K562 (cell line): Measurements from ENCODE around the gene FAM161A. TPM values are rescaled to one million over a fixed set of nuclear protein-coding genes. Genes with fewer than 3 reads are reported as not detected.

Experiments
- ATAC-seq: fragments of 200-7000 bp; cut with Tn5 transposase; 3 replicates; pipeline ENCODE4 v1.9.1; 2020; ENCODE audit warnings: moderate library complexity
- BruUV-seq: library from RNA; stranded (reverse); fragments of 400-500 nt; replicated peaks from 2 replicates; lab custom pipeline; 2021; lab: Mats Ljungman, UMichigan
- CTCF ChIA-PET: fragments of 300-600 bp; formaldehyde crosslinking; extraction: SDS; loops from one replicate; lab custom pipeline; 2021; ENCODE audit warnings: low intra/inter-chr PET ratio; lab: Yijun Ruan, JAX
- POLR2A ChIA-PET: fragments of 300-600, 350-650 bp; sonication (Branson Sonifier 250); formaldehyde crosslinking; extraction: SDS; loops from one replicate; lab custom pipeline; 2021; ENCODE audit warnings: antibody characterized with exemption, inconsistent platforms; lab: Yijun Ruan, JAX
- DNase-seq, 4 experiments: peaks; one replicate each; pipeline versions ENCODE4 v3.0.0 to v3.0.0-alpha.2; 2011 to 2018; ENCODE audit warnings: low spot score in 3 of 4, mixed read lengths in 3 of 4; ENCODE audit errors: extremely low read depth in 1 of 4
- FAIRE-seq: peaks from 2 replicates; lab custom pipeline; 2011; peaks lifted over from hg19 to GRCh38; lab: Jason Lieb, UNC
- H2AFZ ChIP-seq: 2 replicates; pipeline ENCODE4 v1.6.0; 2011; ENCODE audit warnings: low read depth, low read length, control low read depth, inconsistent platforms
- H3K27ac ChIP-seq: fragments of 200-600 bp; 3 replicates; pipeline ENCODE4 v1.8.0; 2011; ENCODE audit warnings: low read depth, mild to moderate bottlenecking, control low read depth, inconsistent platforms, low read length, moderate library complexity, mixed read lengths; ENCODE audit errors: extremely low read depth
- H3K27me3 ChIP-seq, 2 experiments: fragments of 300-600 bp in 1 of 2; 2 replicates in 1 of 2; 3 replicates in 1 of 2; pipeline versions ENCODE4 v1.6.0 to v1.8.0; 2011; ENCODE audit warnings: inconsistent platforms in 2 of 2, low read length in 2 of 2, mild to moderate bottlenecking in 1 of 2, mixed read lengths in 1 of 2, moderate library complexity in 1 of 2; ENCODE audit not compliant: control insufficient read depth in 2 of 2, insufficient read depth in 2 of 2
- H3K36me3 ChIP-seq: fragments of 300-600 bp; 3 replicates; pipeline ENCODE4 v1.8.0; 2011; ENCODE audit warnings: mild to moderate bottlenecking, low read length, inconsistent platforms; ENCODE audit not compliant: control insufficient read depth, insufficient read depth
- H3K4me1 ChIP-seq, 2 experiments: fragments of 200-600 bp in 1 of 2; replicated peaks in 1 of 2; 2 replicates in 1 of 2; 3 replicates in 1 of 2; pipeline versions ENCODE4 v1.5.1 to v1.8.0; 2011; ENCODE audit warnings: inconsistent platforms in 2 of 2, low read length in 2 of 2, mild to moderate bottlenecking in 1 of 2, mixed read lengths in 1 of 2, moderate library complexity in 1 of 2; ENCODE audit not compliant: control insufficient read depth in 2 of 2, insufficient read depth in 2 of 2
- H3K4me2 ChIP-seq: 2 replicates; pipeline ENCODE4 v1.6.1; 2011; ENCODE audit warnings: low read length, control low read depth, inconsistent platforms, mixed read lengths; ENCODE audit not compliant: insufficient read depth
- H3K4me3 ChIP-seq: fragments of 200-600 bp; sonication (generic), shearing (Covaris generic); 2 replicates; pipeline ENCODE4 v1.5.1; 2016; ENCODE audit warnings: control low read depth, inconsistent platforms
- H3K79me2 ChIP-seq: fragments of 200-600 bp; 3 replicates; pipeline ENCODE4 v1.8.0; 2011; ENCODE audit warnings: low read length, inconsistent platforms; ENCODE audit not compliant: control insufficient read depth, insufficient read depth
- H3K9ac ChIP-seq, 2 experiments: 2 replicates each; pipeline versions ENCODE4 v1.6.0 to v1.6.1; 2011; ENCODE audit warnings: low read depth in 2 of 2, low read length in 2 of 2, control low read depth in 1 of 2, inconsistent platforms in 1 of 2, mild to moderate bottlenecking in 1 of 2, mixed read lengths in 1 of 2; ENCODE audit not compliant: insufficient read depth in 1 of 2
- H3K9me1 ChIP-seq: one replicate; pipeline ENCODE4 v1.6.0; 2011; ENCODE audit warnings: inconsistent platforms, mild to moderate bottlenecking, low read length, moderate library complexity; ENCODE audit not compliant: control insufficient read depth, insufficient read depth
- H3K9me3 ChIP-seq: replicated peaks from 2 replicates; pipeline ENCODE4 v1.5.1; 2011; ENCODE audit warnings: low read depth, low read length, inconsistent platforms; ENCODE audit not compliant: control insufficient read depth, insufficient read depth
- H4K20me1 ChIP-seq: replicated peaks from 2 replicates; pipeline ENCODE4 v1.6.1; 2011; ENCODE audit warnings: low read length, inconsistent platforms, mixed read lengths; ENCODE audit not compliant: control insufficient read depth, insufficient read depth
- CBX3 ChIP-seq, 2 experiments: IDR thresholded peaks; 1 replicate in 1 of 2; 2 replicates in 1 of 2; pipeline ENCODE4 v1.6.1; 2012; ENCODE audit warnings: inconsistent platforms in 2 of 2, low read length in 2 of 2, borderline replicate concordance in 1 of 2, control low read depth in 1 of 2
- ELF2 ChIP-seq: fragments of 250-450 bp; sonication (Bioruptor Pico); IDR thresholded peaks from 2 replicates; pipeline ENCODE4 v1.5.0; 2021; ENCODE audit warnings: mild to moderate bottlenecking
- EP400 ChIP-seq: fragments of 450-650 bp; IDR thresholded peaks from 2 replicates; pipeline ENCODE4 v1.6.1; 2017; ENCODE audit warnings: antibody characterized with exemption, mild to moderate bottlenecking, moderate library complexity
- ETV1 ChIP-seq: fragments of 450-650 bp; conservative IDR thresholded peaks from 2 replicates; pipeline ENCODE4 v1.6.1; 2016; ENCODE audit warnings: missing genetic modification characterization, control low read depth, low read depth, missing compliant biosample characterization
- FOXK1 ChIP-seq: sonication (generic); formaldehyde crosslinking; IDR thresholded peaks from 2 replicates; pipeline ENCODE4 v1.8.0; 2022; ENCODE audit warnings: missing genetic modification reagents, mild to moderate bottlenecking, borderline replicate concordance
- FOXK2 ChIP-seq, 2 experiments: fragments of 450-650 bp; IDR thresholded peaks in 1 of 2; conservative IDR thresholded peaks in 1 of 2; 2 replicates each; pipeline ENCODE4 v1.6.1; 2016; ENCODE audit warnings: low read depth in 2 of 2, mild to moderate bottlenecking in 1 of 2
- GATAD2A ChIP-seq: fragments of 450-650 bp; IDR thresholded peaks from 2 replicates; pipeline ENCODE4 v1.6.1; 2017
- HES1 ChIP-seq: fragments of 450-650 bp; IDR thresholded peaks from 2 replicates; pipeline ENCODE4 v1.6.1; 2016; ENCODE audit warnings: low read depth, mild to moderate bottlenecking, moderate library complexity
- NFRKB ChIP-seq: fragments of 450-650 bp; IDR thresholded peaks from 2 replicates; pipeline ENCODE4 v1.6.1; 2016; ENCODE audit warnings: low read depth
- ZBTB33 ChIP-seq: sonication (generic); formaldehyde crosslinking; IDR thresholded peaks from 2 replicates; pipeline ENCODE4 v1.8.1; 2023; ENCODE audit warnings: mild to moderate bottlenecking, missing genetic modification reagents
- ZBTB40 ChIP-seq, 2 experiments: fragments of 450-650 bp in 1 of 2; sonication (generic) in 1 of 2; formaldehyde crosslinking in 1 of 2; IDR thresholded peaks; 2 replicates each; pipeline versions ENCODE4 v1.7.1 to v1.9.0; 2016 to 2022; ENCODE audit warnings: inconsistent platforms in 1 of 2, mild to moderate bottlenecking in 1 of 2, missing genetic modification reagents in 1 of 2
- WGBS: fragments of 100-300 bp; shearing (Covaris generic); methylation state at CpG from one replicate; pipeline ENCODE4 v1.1.6; 2016; ENCODE audit warnings: low coverage, mixed read lengths; ENCODE audit not compliant: insufficient coverage; ENCODE audit errors: missing lambda C conversion rate; 5-methylcytosine and 5-hydroxymethylcytosine counted together
- in situ Hi-C: fragments of 300-500 bp; cut with MboI; formaldehyde crosslinking; loops from 4 replicates; pipeline ENCODE4 v1.15.0; 2018; ENCODE audit warnings: inconsistent platforms, mixed read lengths
- intact Hi-C: fragments of 100-400 bp; cut with micrococcal nuclease; formaldehyde crosslinking; loops from 2 replicates; pipeline ENCODE4 v1.14.2; 2022
- polyA plus RNA-seq, 8 experiments: library from polyadenylated mRNA; depleted of rRNA in 4 of 8; stranded (reverse) in 5 of 8; unstranded in 3 of 8; fragments of >200 nt; fragmentation: Nextera tagmentation in 2 of 8; fragmentation: Illumina TruSeq in 1 of 8; extraction: Ambion mirVana in 2 of 8; extraction: Trizol in 1 of 8; gene quantifications; 2 replicates each; pipeline versions ENCODE4 v1.2.1 to v1.2.3, GENCODE V29; 2011 to 2014; ENCODE audit warnings: inconsistent platforms in 1 of 8, missing spikeins in 1 of 8
- total RNA-seq, 7 experiments: library from RNA; depleted of rRNA in 6 of 7; stranded (reverse); fragments of >200 nt in 6 of 7; fragmentation: Illumina TruSeq in 2 of 7; extraction: Trizol in 2 of 7; gene quantifications; 2 replicates each; pipeline versions ENCODE4 v1.2.1 to v1.2.3, GENCODE V29; 2011 to 2021; ENCODE audit warnings: low replicate concordance in 1 of 7

The FAM161A gene
- total and polyA plus RNA-seq, 9 of the 15 experiments (the other 6 are each of a cell fraction or from before 2014, with no cell fraction given) = 0.27 to 1.4 (median 0.80) TPM

GRCh38 chr2:61855318-61855613 is 1.4 kb upstream of the FAM161A start:
- no peak overlapping the region for H3K4me2 ChIP-seq
- no peak overlapping the region for H3K4me3 ChIP-seq
- DNase-seq (no peak), ATAC-seq (no peak), FAIRE-seq (no peak)
- in situ Hi-C loops (no loop called here), intact Hi-C loops (no loop called here)
- peaks cover 0 to 5% of the 10 kb centered on the region in 2 experiments; a peak in 2 of 5 replicates for H3K27me3 ChIP-seq
- peaks cover 4% of the 10 kb centered on the region for H3K9me1 ChIP-seq
- H3K4me1 ChIP-seq = peaks cover 0 to 14% of the 10 kb centered on the region in 2 experiments; a peak in 4 of 5 replicates
- H3K36me3 ChIP-seq = no peaks in the 10 kb centered on the region
- no peak overlapping the region for H3K9ac ChIP-seq
- no peaks in the 10 kb centered on the region for H3K9me3 ChIP-seq
- H4K20me1 ChIP-seq = no peaks in the 10 kb centered on the region
- H3K27ac ChIP-seq = no peak overlapping the region
- ChIA-PET CTCF (no interaction called here), POLR2A (interaction anchor here (0.7 kb wide), 1 partner anchor 44 kb away, joined by 3 read pairs; no protein-coding TSS in a partner anchor)
- H3K79me2 ChIP-seq = no peaks in the 10 kb centered on the region
- H2AFZ ChIP-seq = peak overlapping the region; percentile 100
- BruUV-seq = no TSS peak
- WGBS = 78% methylated on average over 9 of the region's 9 CpGs
- no peak for TF ChIP-seq ZBTB40 (IDR thresholded peaks at IDR 0.05)
- TF ChIP-seq ZBTB40 (CRISPR knock-in tag; IDR thresholded peaks at IDR 0.05) = no peak
- no peak for TF ChIP-seq HES1
- no peak for TF ChIP-seq NFRKB
- no peak for TF ChIP-seq ELF2 (CRISPR knock-in tag)
- no peak for TF ChIP-seq ZBTB33 (CRISPR knock-in tag)
- TF ChIP-seq FOXK2 (conservative IDR thresholded peaks at IDR 0.05 in 1 of 2, IDR thresholded peaks at IDR 0.05 in 1 of 2; ENCODE audit: low read depth in 2 of 2) = no peak
- TF ChIP-seq FOXK1 (CRISPR knock-in tag) = no peak
- TF ChIP-seq ETV1 = no peak
- TF ChIP-seq GATAD2A = no peak
- TF ChIP-seq EP400 = no peak
- no peak for TF ChIP-seq CBX3 (IDR thresholded peaks at IDR 0.05; ENCODE audit: borderline replicate concordance in 1 of 2, low read length in 2 of 2)
